Mammary microvascular endothelial cell (primary cell): ENCODE results near the gene TRERF1. TPM values are rescaled to one million over a fixed set of nuclear protein-coding genes. Genes with fewer than 3 reads are reported as not detected.

ENCODE experiments used
- total RNA-seq: library from RNA; depleted of rRNA; stranded (reverse); fragments of >200 nt; gene quantifications from 2 replicates; pipeline ENCODE4 v1.2.3, GENCODE V29; 2015

Gene TRERF1, protein sequence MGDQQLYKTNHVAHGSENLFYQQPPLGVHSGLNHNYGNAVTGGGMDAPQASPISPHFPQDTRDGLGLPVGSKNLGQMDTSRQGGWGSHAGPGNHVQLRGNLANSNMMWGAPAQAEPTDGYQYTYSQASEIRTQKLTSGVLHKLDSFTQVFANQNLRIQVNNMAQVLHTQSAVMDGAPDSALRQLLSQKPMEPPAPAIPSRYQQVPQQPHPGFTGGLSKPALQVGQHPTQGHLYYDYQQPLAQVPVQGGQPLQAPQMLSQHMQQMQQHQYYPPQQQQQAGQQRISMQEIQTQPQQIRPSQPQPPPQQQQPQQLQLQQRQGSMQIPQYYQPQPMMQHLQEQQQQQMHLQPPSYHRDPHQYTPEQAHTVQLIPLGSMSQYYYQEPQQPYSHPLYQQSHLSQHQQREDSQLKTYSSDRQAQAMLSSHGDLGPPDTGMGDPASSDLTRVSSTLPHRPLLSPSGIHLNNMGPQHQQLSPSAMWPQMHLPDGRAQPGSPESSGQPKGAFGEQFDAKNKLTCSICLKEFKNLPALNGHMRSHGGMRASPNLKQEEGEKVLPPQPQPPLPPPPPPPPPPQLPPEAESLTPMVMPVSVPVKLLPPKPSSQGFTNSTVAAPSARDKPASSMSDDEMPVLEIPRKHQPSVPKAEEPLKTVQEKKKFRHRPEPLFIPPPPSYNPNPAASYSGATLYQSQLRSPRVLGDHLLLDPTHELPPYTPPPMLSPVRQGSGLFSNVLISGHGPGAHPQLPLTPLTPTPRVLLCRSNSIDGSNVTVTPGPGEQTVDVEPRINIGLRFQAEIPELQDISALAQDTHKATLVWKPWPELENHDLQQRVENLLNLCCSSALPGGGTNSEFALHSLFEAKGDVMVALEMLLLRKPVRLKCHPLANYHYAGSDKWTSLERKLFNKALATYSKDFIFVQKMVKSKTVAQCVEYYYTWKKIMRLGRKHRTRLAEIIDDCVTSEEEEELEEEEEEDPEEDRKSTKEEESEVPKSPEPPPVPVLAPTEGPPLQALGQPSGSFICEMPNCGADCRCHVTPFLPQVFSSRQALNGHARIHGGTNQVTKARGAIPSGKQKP (N-terminal part only)
- 0.07 and 0.15 TPM in 2 replicates for total RNA-seq

GRCh38 chr6:42451333-42452170 is at the start of gene TRERF1:
Gene TRERF1, minus strand, starts transcription at chr6:42451926. Its CDS starts 182,336 bp downstream, at chr6:42269590.

GRCh38 chr6:42217519-42218367 is 234.0 kb downstream of the TRERF1 start, which contains the start of gene MRPS10:
Gene MRPS10, minus strand, starts transcription at chr6:42217861. Its CDS starts 12 bp downstream, at chr6:42217849.

Other genes with a start within 250 kb of the TRERF1 start
- gene MRPS10, start 234.1 kb downstream of the TRERF1 start, total RNA-seq = 45.4 and 47.9 TPM in 2 replicates
- 11.5 and 13.9 TPM in 2 replicates for gene UBR2, start 112.1 kb upstream of the TRERF1 start, total RNA-seq